ENCODE results near the gene KIF26B. TPM values are rescaled to one million over a fixed set of nuclear protein-coding genes. Genes with fewer than 3 reads are reported as not detected.

Gene KIF26B
- total and polyA plus RNA-seq, 2 of the 4 experiments (the other 2 are of a cell fraction) = 0.53 to 0.54 TPM

DNA sequence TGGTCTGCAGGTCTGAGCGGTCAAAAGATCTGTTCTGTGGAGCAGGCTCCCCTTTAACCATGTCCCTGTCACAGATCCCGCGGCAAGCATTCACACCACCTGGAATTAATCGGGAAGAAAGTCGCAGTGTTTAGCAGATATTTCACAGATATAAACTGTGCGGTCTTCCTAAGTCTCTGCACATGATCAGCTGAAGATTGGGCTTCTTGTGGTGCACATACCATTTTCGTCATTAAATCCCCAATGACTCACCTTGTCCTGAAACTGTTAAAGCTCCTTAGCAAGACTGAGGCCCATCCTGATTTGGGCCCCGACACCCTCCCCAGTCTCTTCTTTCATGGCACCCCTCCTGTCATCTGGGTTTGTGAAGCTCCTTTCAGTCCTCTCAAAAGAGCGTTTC, 158.8 kb downstream of the KIF26B start:
- Histone ChIP-seq H4K5ac (ENCODE audit: low read depth, low read length) (no peak overlapping the region), H3K27me3 (ENCODE audit: control insufficient read depth, insufficient read depth, low read length) (no peaks in the 10 kb centered on the region), H3K4me2 (ENCODE audit: low read depth, low read length) (no peak overlapping the region), H3K79me1 (ENCODE audit: low read depth in 1 of 2, low read length in 2 of 2) (no peaks in the 10 kb centered on the region), H3K4me3 (ENCODE audit: insufficient read depth, low read depth, low read length) (no peak overlapping the region), H3K9me3 (ENCODE audit: control insufficient read depth, insufficient read depth, low read length) (no peaks in the 10 kb centered on the region), H2AFZ (replicated peaks; ENCODE audit: low read length, poor library complexity) (no peak overlapping the region), H2BK15ac (ENCODE audit: low read depth, low read length) (no peak overlapping the region), H3K4me1 (ENCODE audit: control insufficient read depth, insufficient read depth, low read length) (peaks cover 5% of the 10 kb centered on the region; the same call in 1 of the 2 replicates), H3K14ac (replicated peaks; ENCODE audit: low read depth, low read length) (no peak overlapping the region), H2AK9ac (replicated peaks; ENCODE audit: low read depth, low read length, poor library complexity) (no peak overlapping the region), H3K56ac (ENCODE audit: extremely low read depth, insufficient read depth, low read length) (no peak overlapping the region), H2BK120ac (ENCODE audit: low read depth, low read length) (no peak overlapping the region), H3K9ac (ENCODE audit: low read depth, low read length) (no peak overlapping the region), H3K9me1 (ENCODE audit: insufficient read depth, low read length) (no peaks in the 10 kb centered on the region), H2BK5ac (ENCODE audit: low read depth, low read length, poor library complexity, severe bottlenecking) (no peak overlapping the region), H4K8ac (ENCODE audit: low read depth in 2 of 2, low read length in 2 of 2) (no peak overlapping the region), H2AK5ac (ENCODE audit: low read depth, low read length) (no peak overlapping the region), H3K23ac (ENCODE audit: low read depth, low read length) (no peak overlapping the region), H3K27ac (ENCODE audit: insufficient read depth, low read length) (no peak overlapping the region), H4K20me1 (ENCODE audit: insufficient read depth, low read length) (no peaks in the 10 kb centered on the region), H3K4ac (ENCODE audit: low read depth, low read length) (no peak overlapping the region), H2BK20ac (ENCODE audit: low read depth, low read length) (no peak overlapping the region), H3K36me3 (ENCODE audit: control insufficient read depth, insufficient read depth, low read length) (no peaks in the 10 kb centered on the region), H4K91ac (ENCODE audit: insufficient read depth, low read depth, low read length) (no peak overlapping the region), H3K18ac (ENCODE audit: low read depth, low read length) (no peak overlapping the region)
- 78% methylated on average over 6 of the region's 9 CpGs; no CpG with 5 or more reads in 1 of the 2 experiments for WGBS, 2 experiments (ENCODE audit: extremely low coverage in 2 of 2, insufficient read length in 1 of 2)
- dilution Hi-C loops (cut with HindIII; ENCODE audit: low sequenced_read_pairs, unreplicated experiment) (no loop called here), intact Hi-C loops (cut with micrococcal nuclease) (no loop called here), in situ Hi-C loops (cut with MboI; ENCODE audit: low sequenced_read_pairs) (no loop called here)
- ChIA-PET CTCF (no interaction called here), POLR2A (ENCODE audit: unreplicated experiment) (no interaction called here)
- TF ChIP-seq FOS (IDR thresholded peaks at IDR 0.05; ENCODE audit: low read depth, low read length) = no peak
- no peak for TF ChIP-seq CHD1 (IDR thresholded peaks at IDR 0.05; ENCODE audit: low read depth, low read length)
- TF ChIP-seq RFX5 (IDR thresholded peaks at IDR 0.05; ENCODE audit: low read depth, low read length) = no peak
- no peak for TF ChIP-seq MAZ (IDR thresholded peaks at IDR 0.05; ENCODE audit: borderline replicate concordance, low read depth, low read length)
- no peak for TF ChIP-seq CTCF (conservative IDR thresholded peaks at IDR 0.05; ENCODE audit: low read depth, low read length)
- no peak for TF ChIP-seq RCOR1 (IDR thresholded peaks at IDR 0.05; ENCODE audit: insufficient replicate concordance, low read length)
- no peak for TF ChIP-seq NFE2L2 (IDR thresholded peaks at IDR 0.05; ENCODE audit: low read depth, low read length)
- TF ChIP-seq MXI1 (IDR thresholded peaks at IDR 0.05; ENCODE audit: borderline replicate concordance, low read depth, low read length) = no peak
- TF ChIP-seq POLR2A (IDR thresholded peaks at IDR 0.05; ENCODE audit: low read depth, low read length) = no peak
- no peak for TF ChIP-seq MAFK (IDR thresholded peaks at IDR 0.05; ENCODE audit: low read depth, low read length)
- no peak for TF ChIP-seq RAD21 (IDR thresholded peaks at IDR 0.05; ENCODE audit: low read length)
- no peak for TF ChIP-seq CEBPB (IDR thresholded peaks at IDR 0.05; ENCODE audit: low read depth, low read length)
- no peak for TF ChIP-seq SMC3 (IDR thresholded peaks at IDR 0.05; ENCODE audit: low read depth, low read length)
- TF ChIP-seq, protein P1, sequence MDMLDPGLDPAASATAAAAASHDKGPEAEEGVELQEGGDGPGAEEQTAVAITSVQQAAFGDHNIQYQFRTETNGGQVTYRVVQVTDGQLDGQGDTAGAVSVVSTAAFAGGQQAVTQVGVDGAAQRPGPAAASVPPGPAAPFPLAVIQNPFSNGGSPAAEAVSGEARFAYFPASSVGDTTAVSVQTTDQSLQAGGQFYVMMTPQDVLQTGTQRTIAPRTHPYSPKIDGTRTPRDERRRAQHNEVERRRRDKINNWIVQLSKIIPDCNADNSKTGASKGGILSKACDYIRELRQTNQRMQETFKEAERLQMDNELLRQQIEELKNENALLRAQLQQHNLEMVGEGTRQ (IDR thresholded peaks at IDR 0.05; ENCODE audit: low read depth, low read length) = no peak
- TF ChIP-seq ELK1 (IDR thresholded peaks at IDR 0.05; ENCODE audit: borderline replicate concordance, low read depth, low read length) = no peak
- DNase-seq (no peak), ATAC-seq (ENCODE audit: low read depth) (no peak)
- no TSS peak for BruUV-seq (replicated peaks)

Data from IMR-90 (cell line).